T-cell (primary cell): ENCODE measurements around the gene STT3A. TPM values are rescaled to one million over a fixed set of nuclear protein-coding genes. Genes with fewer than 3 reads are reported as not detected.

Source experiments
- total RNA-seq, 35 experiments: library from RNA in 6 of 35; stranded (reverse) in 6 of 35; fragments of 120-200 nt in 1 of 35; gene quantifications; one replicate each; pipeline versions ENCODE4 v1.2.1 to v1.2.4 and lab custom pipeline; 2013 to 2026

Gene STT3A
- total RNA-seq, 5 donors from 2014 or later (not counting 1 experiment from before 2014, with no cell fraction given): 51.0 to 103 (median 88.5) TPM

Other genes with a start within 250 kb of the STT3A start
- 1 to 10 TPM in 2 of 5 donors, under 1 TPM in 3; 0.62 to 3.5 (median 0.92) TPM for gene FEZ1, start 96.6 kb upstream of the STT3A start, total RNA-seq
- gene EI24, start 23.4 kb upstream of the STT3A start, total RNA-seq: 10 to 100 TPM; 20.0 to 33.0 (median 29.9) TPM
- gene CHEK1, start 32.3 kb downstream of the STT3A start, total RNA-seq: 1 to 10 TPM; 2.2 to 7.5 (median 3.2) TPM
- not detected for gene ACRV1, start 88.0 kb downstream of the STT3A start, total RNA-seq
- gene PATE1, start 153.4 kb downstream of the STT3A start, total RNA-seq: not detected
- not detected for gene PATE2, start 186.0 kb downstream of the STT3A start, total RNA-seq
- gene PATE3, start 195.3 kb downstream of the STT3A start, total RNA-seq: not detected
- not detected for gene PATE4, start 240.5 kb downstream of the STT3A start, total RNA-seq